Endothelial cell of umbilical vein (primary cell): ENCODE data around the gene TERT. TPM values are rescaled to one million over a fixed set of nuclear protein-coding genes. Genes with fewer than 3 reads are reported as not detected.

ENCODE experiments used
- BruUV-seq: library from RNA; stranded (reverse); fragments of 400-500 nt; replicated peaks from 2 replicates; lab custom pipeline; 2021; lab: Mats Ljungman, UMichigan
- CTCF ChIA-PET: fragments of 300-600, 350-600 bp; sonication (Branson Sonifier 250); formaldehyde crosslinking; loops from one replicate; lab custom pipeline; 2021; ENCODE audit warnings: antibody characterized with exemption, inconsistent platforms; lab: Charles Lee
- POLR2A ChIA-PET: fragments of 300-600, 350-600 bp; sonication (Branson Sonifier 250); formaldehyde crosslinking; loops from one replicate; lab custom pipeline; 2021; ENCODE audit warnings: antibody characterized with exemption, inconsistent platforms; lab: Charles Lee
- DNase-seq: peaks from one replicate; pipeline ENCODE4 v3.0.0-alpha.2; 2011; ENCODE audit warnings: low read depth, low spot score
- FAIRE-seq: peaks from 2 replicates; lab custom pipeline; 2011; peaks lifted over from hg19 to GRCh38; lab: Jason Lieb, UNC
- H2AFZ ChIP-seq: 2 replicates; pipeline ENCODE4 v1.6.0; 2012; ENCODE audit warnings: low read depth, low read length, control low read depth, inconsistent platforms
- H3K27ac ChIP-seq: 2 replicates; pipeline ENCODE4 v1.5.1; 2011; ENCODE audit warnings: low read depth, mild to moderate bottlenecking, control low read depth, low read length, moderate library complexity; ENCODE audit not compliant: insufficient read depth
- H3K27me3 ChIP-seq, 2 experiments: 2 replicates each; pipeline versions ENCODE4 v1.6.0 to v1.6.1; 2011; ENCODE audit warnings: low read length in 2 of 2, mixed read lengths in 1 of 2; ENCODE audit not compliant: control insufficient read depth in 2 of 2, insufficient read depth in 2 of 2
- H3K36me3 ChIP-seq, 2 experiments: 2 replicates in 1 of 2; 3 replicates in 1 of 2; pipeline ENCODE4 v1.5.1; 2011; ENCODE audit warnings: low read length in 2 of 2, mild to moderate bottlenecking in 1 of 2, moderate library complexity in 1 of 2; ENCODE audit not compliant: control insufficient read depth in 2 of 2, insufficient read depth in 2 of 2; ENCODE audit errors: extremely low read depth in 1 of 2
- H3K4me1 ChIP-seq: 3 replicates; pipeline ENCODE4 v1.5.1; 2011; ENCODE audit warnings: mild to moderate bottlenecking, low read length; ENCODE audit not compliant: control insufficient read depth, insufficient read depth; ENCODE audit errors: extremely low read depth
- H3K4me2 ChIP-seq: 2 replicates; pipeline ENCODE4 v1.6.1; 2011; ENCODE audit warnings: low read length, control low read depth, mixed read lengths; ENCODE audit not compliant: insufficient read depth
- H3K4me3 ChIP-seq, 3 experiments: fragments of 200-600 bp in 1 of 3; sonication (generic), shearing (Covaris generic) in 1 of 3; replicated peaks in 1 of 3; 2 replicates each; pipeline ENCODE4 v1.5.1; 2011 to 2016; ENCODE audit warnings: control low read depth in 3 of 3, low read length in 3 of 3, mild to moderate bottlenecking in 2 of 3, inconsistent platforms in 1 of 3, low read depth in 1 of 3, moderate library complexity in 1 of 3; ENCODE audit not compliant: insufficient read depth in 1 of 3
- H3K79me2 ChIP-seq: 2 replicates; pipeline ENCODE4 v1.6.0; 2012; ENCODE audit warnings: low read length, inconsistent platforms; ENCODE audit not compliant: control insufficient read depth, insufficient read depth
- H3K9ac ChIP-seq: replicated peaks from 2 replicates; pipeline ENCODE3; 2011; ENCODE audit warnings: low read length, control low read depth; ENCODE audit not compliant: insufficient read depth; ENCODE audit errors: extremely low read depth
- H3K9me1 ChIP-seq: replicated peaks from 3 replicates; pipeline ENCODE4 v1.6.0; 2011; ENCODE audit warnings: mild to moderate bottlenecking, low read length; ENCODE audit not compliant: control insufficient read depth, insufficient read depth; ENCODE audit errors: extremely low read depth
- H3K9me3 ChIP-seq: replicated peaks from 2 replicates; pipeline ENCODE4 v1.5.1; 2012; ENCODE audit warnings: low read length, inconsistent platforms; ENCODE audit not compliant: control insufficient read depth, insufficient read depth
- H4K20me1 ChIP-seq: replicated peaks from 2 replicates; pipeline ENCODE3; 2011; ENCODE audit warnings: mild to moderate bottlenecking, low read length; ENCODE audit not compliant: control insufficient read depth, insufficient read depth; ENCODE audit errors: extremely low read depth
- CTCF ChIP-seq, 2 donors: IDR thresholded peaks; 1 replicate in 1 of 2; 2 replicates in 1 of 2; pipeline ENCODE4 v1.5.1; 2011; ENCODE audit warnings: low read length in 2 of 2, mild to moderate bottlenecking in 2 of 2, moderate library complexity in 2 of 2, control low read depth in 1 of 2, inconsistent platforms in 1 of 2, low read depth in 1 of 2; ENCODE audit not compliant: insufficient read depth in 1 of 2; ENCODE audit errors: extremely low read depth in 1 of 2
- EZH2 ChIP-seq: IDR thresholded peaks from 2 replicates; pipeline ENCODE4 v1.6.1; 2012; ENCODE audit warnings: borderline replicate concordance, low read depth, mild to moderate bottlenecking, moderate library complexity, low read length, inconsistent platforms; ENCODE audit not compliant: severe bottlenecking
- FOS ChIP-seq: IDR thresholded peaks from 2 replicates; pipeline ENCODE4 v1.6.1; 2011; ENCODE audit warnings: mild to moderate bottlenecking, low read length, moderate library complexity, borderline replicate concordance; ENCODE audit not compliant: insufficient read depth
- GATA2 ChIP-seq: IDR thresholded peaks from 2 replicates; pipeline ENCODE4 v1.7.0; 2011; ENCODE audit warnings: low read depth, mild to moderate bottlenecking, moderate library complexity, mixed read lengths, low read length; ENCODE audit not compliant: insufficient read length, insufficient read depth
- JUN ChIP-seq: IDR thresholded peaks from 2 replicates; pipeline ENCODE4 v1.6.1; 2011; ENCODE audit warnings: borderline replicate concordance, low read depth; ENCODE audit not compliant: insufficient read length, insufficient read depth
- MAX ChIP-seq: IDR thresholded peaks from 2 replicates; pipeline ENCODE4 v1.6.1; 2011; ENCODE audit not compliant: insufficient read depth, insufficient read length
- MYC ChIP-seq: IDR thresholded peaks from one replicate; pipeline ENCODE4 v1.6.1; 2011; ENCODE audit warnings: mild to moderate bottlenecking, low read depth, low read length
- POLR2A ChIP-seq: IDR thresholded peaks from 2 replicates; pipeline ENCODE4 v1.6.1; 2012; ENCODE audit warnings: low read depth, mild to moderate bottlenecking, control low read depth, low read length
- POLR2AphosphoS5 ChIP-seq: IDR thresholded peaks from 2 replicates; pipeline ENCODE4 v1.6.1; 2012; ENCODE audit warnings: low read depth, mild to moderate bottlenecking, control low read depth, low read length, moderate library complexity; ENCODE audit not compliant: insufficient read depth
- dilution Hi-C: fragments of 300-500 bp; cut with MboI; formaldehyde crosslinking; loops from one replicate; pipeline ENCODE4 v1.15.0; 2019; ENCODE audit warnings: low sequenced_read_pairs; ENCODE audit not compliant: extremely low pct_ligation_motif_present
- intact Hi-C: fragments of 100-400 bp; cut with micrococcal nuclease; formaldehyde crosslinking; loops from one replicate; pipeline ENCODE4 v1.10.0; 2022
- polyA plus RNA-seq, 4 experiments: library from polyadenylated mRNA; depleted of rRNA in 3 of 4; stranded (reverse) in 3 of 4; unstranded in 1 of 4; fragments of >200 nt; gene quantifications; 2 replicates each; pipeline versions ENCODE4 v1.2.1 to v1.2.3, GENCODE V29; 2011 to 2012; ENCODE audit warnings: missing spikeins in 1 of 4
- total RNA-seq: library from RNA; stranded (reverse); gene quantifications from 2 replicates; pipeline ENCODE4 v1.2.3, GENCODE V29; 2021

The TERT gene
- total and polyA plus RNA-seq, 2 donors (not counting 3 experiments of a cell fraction or from before 2014, with no cell fraction given): 0.04 TPM; not detected in 1

GRCh38 chr5:1265461-1266455 lies 29.1 kb downstream of the TERT start:
- no peak overlapping the region for H3K4me2 ChIP-seq
- no peaks in the 10 kb centered on the region for H3K27me3 ChIP-seq
- H3K9ac ChIP-seq: no peak overlapping the region
- H3K9me1 ChIP-seq: no peaks in the 10 kb centered on the region
- no peaks in the 10 kb centered on the region for H3K36me3 ChIP-seq
- H3K79me2 ChIP-seq: no peaks in the 10 kb centered on the region
- no peaks in the 10 kb centered on the region for H4K20me1 ChIP-seq
- FAIRE-seq: no peak
- no peak overlapping the region for H3K27ac ChIP-seq
- no peak for DNase-seq
- POLR2A ChIA-PET: no interaction called here
- no peaks in the 10 kb centered on the region for H3K4me1 ChIP-seq
- BruUV-seq: no TSS peak
- H3K4me3 ChIP-seq: no peak overlapping the region
- CTCF ChIA-PET: no interaction called here
- TF ChIP-seq MAX (no peak), MYC (no peak), GATA2 (no peak), FOS (no peak), POLR2AphosphoS5 (no peak), CTCF (IDR thresholded peaks at IDR 0.05; ENCODE audit: extremely low read depth in 1 of 2, insufficient read depth in 1 of 2, low read depth in 1 of 2, low read length in 2 of 2) (no peak), JUN (no peak), EZH2 (no peak), POLR2A (no peak)
- dilution Hi-C loops (no loop called here), intact Hi-C loops (no loop called here)
- no peaks in the 10 kb centered on the region for H3K9me3 ChIP-seq
- no peak overlapping the region for H2AFZ ChIP-seq
